Urinary bladder (tissue), 4 donors: ENCODE measurements around the gene CACNA1I. TPM values are rescaled to one million over a fixed set of nuclear protein-coding genes. Genes with fewer than 3 reads are reported as not detected.

ENCODE experiments used
- DNase-seq: peaks from one replicate; pipeline ENCODE4 v3.0.0-alpha.2; 2015; ENCODE audit errors: extremely low spot score
- H3K27ac ChIP-seq: one replicate; pipeline ENCODE4 v1.5.1; 2013; ENCODE audit warnings: low read depth, mild to moderate bottlenecking, moderate library complexity
- H3K36me3 ChIP-seq: one replicate; pipeline ENCODE4 v1.6.1; 2013; ENCODE audit warnings: mild to moderate bottlenecking, moderate library complexity; ENCODE audit not compliant: insufficient read depth
- H3K4me1 ChIP-seq: one replicate; pipeline ENCODE4 v1.6.1; 2013; ENCODE audit warnings: mild to moderate bottlenecking, moderate library complexity; ENCODE audit not compliant: insufficient read depth
- H3K4me3 ChIP-seq: one replicate; pipeline ENCODE4 v1.5.1; 2013; ENCODE audit warnings: low read depth, low read length
- WGBS: extraction: QIAGEN DNeasy Blood & Tissue Kit; methylation state at CpG from one replicate; pipeline ENCODE4 v1.1.7; 2013; 5-methylcytosine and 5-hydroxymethylcytosine counted together
- polyA plus RNA-seq: library from polyadenylated mRNA; stranded (reverse); fragments of 200-250 nt; gene quantifications from one replicate; pipeline ENCODE4 v1.2.3, GENCODE V29; 2013
- total RNA-seq: library from RNA; depleted of rRNA; stranded (reverse); fragments of >200 nt; gene quantifications from one replicate; pipeline ENCODE4 v1.2.3, GENCODE V29; 2014
- donor health status: healthy with polysubstance abuse.
- donor health status: healthy.

The CACNA1I gene
- total and polyA plus RNA-seq, 2 donors: 0.11 to 0.14 TPM

GRCh38 chr22:39610766-39611165, 40.2 kb downstream of the CACNA1I start:
- WGBS: 82% methylated on average over 7 of the region's 7 CpGs
- Histone ChIP-seq H3K4me3 (no peak overlapping the region), H3K36me3 (no peaks in the 10 kb centered on the region), H3K27ac (no peak overlapping the region), H3K4me1 (no peaks in the 10 kb centered on the region)
- no peak for DNase-seq

- DNase-seq: no peak
- Histone ChIP-seq H3K27ac (no peak overlapping the region), H3K36me3 (no peaks in the 10 kb centered on the region), H3K4me3 (no peak overlapping the region), H3K4me1 (no peaks in the 10 kb centered on the region)
- 60% methylated on average over 4 of the region's 4 CpGs for WGBS
Measured at GRCh38 chr22:39611360-39611759, 40.8 kb downstream of the CACNA1I start.

GRCh38 chr22:39612811-39613548, 42.4 kb downstream of the CACNA1I start:
- WGBS: 67% methylated on average over 7 of the region's 7 CpGs
- no peak overlapping the region for H3K27ac ChIP-seq
- DNase-seq: no peak
- H3K4me3 ChIP-seq: no peak overlapping the region
- no peaks in the 10 kb centered on the region for H3K36me3 ChIP-seq
- H3K4me1 ChIP-seq: no peaks in the 10 kb centered on the region

- Histone ChIP-seq H3K27ac (no peak overlapping the region), H3K36me3 (no peaks in the 10 kb centered on the region), H3K4me1 (no peaks in the 10 kb centered on the region), H3K4me3 (no peak overlapping the region)
- no peak for DNase-seq
- WGBS: 93% methylated on average over 10 of the region's 10 CpGs
Measured at GRCh38 chr22:39613549-39613921, 43.0 kb downstream of the CACNA1I start.

- Histone ChIP-seq H3K4me1 (no peaks in the 10 kb centered on the region), H3K4me3 (no peak overlapping the region), H3K36me3 (no peaks in the 10 kb centered on the region), H3K27ac (no peak overlapping the region)
- DNase-seq: no peak
- WGBS: 51% methylated on average over 4 of the region's 4 CpGs
Measured at GRCh38 chr22:39614442-39614841, 43.9 kb downstream of the CACNA1I start.

GRCh38 chr22:39616051-39616450, 45.5 kb downstream of the CACNA1I start:
- DNase-seq: no peak
- H3K27ac ChIP-seq: no peak overlapping the region
- H3K36me3 ChIP-seq: no peaks in the 10 kb centered on the region
- WGBS: 72% methylated on average over 9 of the region's 9 CpGs
- H3K4me3 ChIP-seq: no peak overlapping the region
- no peaks in the 10 kb centered on the region for H3K4me1 ChIP-seq

GRCh38 chr22:39616781-39617180, 46.2 kb downstream of the CACNA1I start:
- DNase-seq: no peak
- Histone ChIP-seq H3K36me3 (no peaks in the 10 kb centered on the region), H3K4me3 (no peak overlapping the region), H3K4me1 (no peaks in the 10 kb centered on the region), H3K27ac (no peak overlapping the region)
- 67% methylated on average over 6 of the region's 6 CpGs for whole genome bisulfite sequencing

- Histone ChIP-seq H3K36me3 (no peaks in the 10 kb centered on the region), H3K4me1 (no peaks in the 10 kb centered on the region), H3K27ac (no peak overlapping the region), H3K4me3 (no peak overlapping the region)
- DNase-seq: no peak
- WGBS: 18% methylated on average over 15 of the region's 15 CpGs
Measured at GRCh38 chr22:39617342-39617741, 46.8 kb downstream of the CACNA1I start.

- no peaks in the 10 kb centered on the region for H3K36me3 ChIP-seq
- 72% methylated on average over 11 of the region's 11 CpGs for WGBS
- no peaks in the 10 kb centered on the region for H3K4me1 ChIP-seq
- DNase-seq: no peak
- no peak overlapping the region for H3K4me3 ChIP-seq
- no peak overlapping the region for H3K27ac ChIP-seq
Measured at GRCh38 chr22:39617970-39618757, 47.6 kb downstream of the CACNA1I start.

- 91% methylated on average over 17 of the region's 17 CpGs for WGBS
- no peak overlapping the region for H3K27ac ChIP-seq
- no peak overlapping the region for H3K4me3 ChIP-seq
- H3K36me3 ChIP-seq: no peaks in the 10 kb centered on the region
- H3K4me1 ChIP-seq: no peaks in the 10 kb centered on the region
- no peak for DNase-seq
Measured at GRCh38 chr22:39618996-39619530, 48.5 kb downstream of the CACNA1I start.

GRCh38 chr22:39620924-39621690, 50.6 kb downstream of the CACNA1I start:
- no peak for DNase-seq
- H3K36me3 ChIP-seq: no peaks in the 10 kb centered on the region
- no peaks in the 10 kb centered on the region for H3K4me1 ChIP-seq
- no peak overlapping the region for H3K27ac ChIP-seq
- no peak overlapping the region for H3K4me3 ChIP-seq
- WGBS: 84% methylated on average over 8 of the region's 8 CpGs

- DNase-seq: no peak
- no peaks in the 10 kb centered on the region for H3K4me1 ChIP-seq
- 83% methylated on average over 7 of the region's 7 CpGs for WGBS
- H3K27ac ChIP-seq: no peak overlapping the region
- no peak overlapping the region for H3K4me3 ChIP-seq
- H3K36me3 ChIP-seq: no peaks in the 10 kb centered on the region
Measured at GRCh38 chr22:39621826-39622225, 51.3 kb downstream of the CACNA1I start.

GRCh38 chr22:39622881-39623367, 52.4 kb downstream of the CACNA1I start:
- no peak overlapping the region for H3K27ac ChIP-seq
- no peaks in the 10 kb centered on the region for H3K4me1 ChIP-seq
- 36% methylated on average over 17 of the region's 17 CpGs for WGBS
- no peak for DNase-seq
- H3K4me3 ChIP-seq: no peak overlapping the region
- H3K36me3 ChIP-seq: no peaks in the 10 kb centered on the region
